Heart left ventricle (tissue), 13 donors: ENCODE data around the gene ITSN1.

ENCODE experiments used
- CTCF ChIP-seq, 12 donors: fragments of 200-600 bp; sonication (generic) in 4 of 12; IDR thresholded peaks; one replicate each; pipeline versions ENCODE4 v1.5.0 to v1.8.0; 2018 to 2022; ENCODE audit warnings: antibody characterized with exemption in 12 of 12, mild to moderate bottlenecking in 5 of 12
- POLR2A ChIP-seq, 2 donors: fragments of 450-650 bp; IDR thresholded peaks; one replicate each; pipeline ENCODE4 v1.6.1; 2017; ENCODE audit warnings: antibody characterized with exemption in 2 of 2, mild to moderate bottlenecking in 2 of 2, moderate library complexity in 2 of 2
- donor health status: ischemic (EF 13 %, LVEDD 7.1; RV severe dilation, severe dysfunction).
- donor health status: DM: no; HTN: yes; CAD: no.
- donor health status: DM: no; HTN: no; CAD: no.
- donor health status: ischemic (EF 25% LVEDD 6.9; RV normal size, moderate dysfunction).
- donor health status: ischemic (EF 25% LVEDD 5.7; RV mildly dilated, moderate dysfunction).
- donor health status: ischemic (EF 35%, LVEDD 5.7; RV mildly dilated, moderate dysfunction).
- donor health status: nonischemic (EF 11% LVEDD 7.7; RV severe dilation, severe dysfunction).
- donor health status: DM: yes; HTN: yes; CAD: no.
- donor health status: PGD.
- donor health status: ischemic (EF 29% LVEDD 5.4; RV normal size, mild dysfunction).
- donor health status: nonischemic (EF 23%, LVEDD 6.1; RV moderate dilation, normal function).

GRCh38 chr21:33703750-33704606, 61.7 kb downstream of the ITSN1 start:
- no peak for TF ChIP-seq CTCF (IDR thresholded peaks at IDR 0.05)
- no peak for TF ChIP-seq POLR2A (IDR thresholded peaks at IDR 0.05)
